Astrocyte of the cerebellum (primary cell): ENCODE results near the gene HIPK1.
"Not testable (repeated sequence)": the region's sequence is repeated elsewhere in the genome, so short reads cannot be mapped to it uniquely, and the experiment has no call there.

ENCODE experiments used
- DNase-seq: peaks from one replicate; pipeline ENCODE4 v3.0.0-alpha.2; 2011; ENCODE audit warnings: low read depth
- H3K4me3 ChIP-seq: 2 replicates; pipeline ENCODE4 v1.5.1; 2011; ENCODE audit warnings: mild to moderate bottlenecking, low read depth, low read length, moderate library complexity
- in situ Hi-C: cut with HindIII; loops from 2 replicates; pipeline ENCODE4 v1.10.0; 2017; ENCODE audit warnings: low sequenced_read_pairs
- TF ChIP-seq, protein P1 (sequence below): IDR thresholded peaks from 2 replicates; pipeline ENCODE4 v1.5.1; 2012; ENCODE audit warnings: low read length, low read depth, moderate library complexity, mild to moderate bottlenecking; ENCODE audit errors: missing control alignments

The HIPK1 gene

GRCh38 chr1:113995382-113995781 is 66.3 kb downstream of the HIPK1 start:
- in situ Hi-C loops, result no loop called here

GRCh38 chr1:113998361-113998760 is 69.2 kb downstream of the HIPK1 start:
- no peak for DNase-seq
- no peak overlapping the region for H3K4me3 ChIP-seq
- TF ChIP-seq, protein P1, sequence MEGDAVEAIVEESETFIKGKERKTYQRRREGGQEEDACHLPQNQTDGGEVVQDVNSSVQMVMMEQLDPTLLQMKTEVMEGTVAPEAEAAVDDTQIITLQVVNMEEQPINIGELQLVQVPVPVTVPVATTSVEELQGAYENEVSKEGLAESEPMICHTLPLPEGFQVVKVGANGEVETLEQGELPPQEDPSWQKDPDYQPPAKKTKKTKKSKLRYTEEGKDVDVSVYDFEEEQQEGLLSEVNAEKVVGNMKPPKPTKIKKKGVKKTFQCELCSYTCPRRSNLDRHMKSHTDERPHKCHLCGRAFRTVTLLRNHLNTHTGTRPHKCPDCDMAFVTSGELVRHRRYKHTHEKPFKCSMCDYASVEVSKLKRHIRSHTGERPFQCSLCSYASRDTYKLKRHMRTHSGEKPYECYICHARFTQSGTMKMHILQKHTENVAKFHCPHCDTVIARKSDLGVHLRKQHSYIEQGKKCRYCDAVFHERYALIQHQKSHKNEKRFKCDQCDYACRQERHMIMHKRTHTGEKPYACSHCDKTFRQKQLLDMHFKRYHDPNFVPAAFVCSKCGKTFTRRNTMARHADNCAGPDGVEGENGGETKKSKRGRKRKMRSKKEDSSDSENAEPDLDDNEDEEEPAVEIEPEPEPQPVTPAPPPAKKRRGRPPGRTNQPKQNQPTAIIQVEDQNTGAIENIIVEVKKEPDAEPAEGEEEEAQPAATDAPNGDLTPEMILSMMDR, result no peak
- in situ Hi-C loops, result no loop called here

More at GRCh38 chr1:113995382-113995781, 66.3 kb downstream of the HIPK1 start:
- DNase-seq, result no peak
- TF ChIP-seq, protein P1, result no peak
- no peak overlapping the region for H3K4me3 ChIP-seq

- in situ Hi-C loops, result no loop called here
- H3K4me3 ChIP-seq, result no peak overlapping the region
Measured at GRCh38 chr1:113999233-113999632, 70.1 kb downstream of the HIPK1 start.

GRCh38 chr1:113999799-114000198 is 70.7 kb downstream of the HIPK1 start:
- no peak overlapping the region for H3K4me3 ChIP-seq
- TF ChIP-seq, protein P1, result no peak
- in situ Hi-C loops, result no loop called here
- no peak for DNase-seq

More at GRCh38 chr1:113999233-113999632, 70.1 kb downstream of the HIPK1 start:
- TF ChIP-seq, protein P1, result no peak
- no peak for DNase-seq

GRCh38 chr1:114000406-114000805 is 71.3 kb downstream of the HIPK1 start:
- TF ChIP-seq, protein P1, result no peak
- in situ Hi-C loops, result no loop called here
- DNase-seq, result no peak
- H3K4me3 ChIP-seq, result no peak overlapping the region

DNA sequence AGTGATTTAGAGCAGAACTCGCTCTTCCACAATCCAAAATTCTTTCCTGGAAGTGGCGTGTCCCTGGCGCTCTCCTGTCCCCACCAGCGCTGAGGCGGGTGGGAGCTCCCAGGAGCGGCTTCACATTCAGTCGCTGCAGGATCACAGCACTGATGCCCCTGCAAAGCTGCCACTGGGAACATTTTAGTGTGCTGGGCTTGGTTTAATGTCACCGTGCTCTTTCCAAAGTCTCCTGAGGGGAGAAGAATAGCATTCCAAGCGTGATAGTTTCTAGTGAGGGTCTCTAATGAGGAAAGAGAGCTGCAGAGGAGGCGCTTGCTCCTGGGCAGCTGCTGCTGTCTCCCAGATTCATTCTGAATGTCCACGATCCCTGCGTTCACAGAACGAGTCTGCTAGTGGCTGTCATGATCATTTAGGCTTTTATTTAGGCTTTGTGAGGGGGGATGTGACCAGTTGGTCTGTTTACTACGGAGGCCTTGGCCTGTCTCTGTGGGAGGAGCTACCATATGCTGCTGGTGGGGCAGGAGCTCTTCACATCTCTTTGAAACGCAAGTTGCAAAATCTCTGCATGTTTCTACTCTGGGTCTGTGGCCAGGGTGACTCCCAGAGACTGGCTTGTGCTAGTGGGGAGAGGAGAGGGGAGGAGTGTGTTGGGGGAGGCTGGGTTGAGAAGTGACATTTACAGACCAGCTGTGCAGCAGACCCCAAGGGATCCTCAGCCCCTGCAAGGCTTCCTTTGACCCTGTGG is 73.5 kb downstream of the HIPK1 start:
- in situ Hi-C loops, result no loop called here
- no peak overlapping the region for H3K4me3 ChIP-seq
- TF ChIP-seq, protein P1, result no peak
- no peak for DNase-seq

- H3K4me3 ChIP-seq, result no peak overlapping the region
- TF ChIP-seq, protein P1, result no peak
- no peak for DNase-seq
- in situ Hi-C loops, result no loop called here
Measured at GRCh38 chr1:114003431-114003830, 74.3 kb downstream of the HIPK1 start.

DNA sequence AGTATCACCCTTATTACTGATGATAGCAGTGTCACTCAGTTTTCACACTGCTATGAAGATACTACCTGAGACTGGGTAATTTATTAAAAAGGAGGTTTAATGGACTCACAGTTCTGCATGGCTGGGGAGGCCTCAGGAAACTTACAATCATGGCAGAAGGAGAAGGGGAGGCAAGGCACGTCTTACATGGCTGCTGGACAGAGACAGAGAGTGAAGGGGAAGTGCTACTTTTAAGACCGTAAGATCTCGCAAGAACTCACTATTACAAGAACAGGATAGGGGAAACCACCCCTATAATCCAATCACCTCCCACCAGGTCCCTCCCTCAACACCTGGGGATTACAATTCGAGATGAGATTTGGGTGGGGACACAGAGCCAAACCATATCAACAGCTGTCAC is 77.7 kb downstream of the HIPK1 start:
- H3K4me3 ChIP-seq, in situ Hi-C loops, DNase-seq: not testable (repeated sequence)
